SK-N-SH (cell line): ENCODE results near the gene YES1. TPM values are rescaled to one million over a fixed set of nuclear protein-coding genes. Genes with fewer than 3 reads are reported as not detected.

Experiments used
- CTCF ChIA-PET: fragments of 300-600, 350-600 bp; formaldehyde crosslinking; extraction: SDS; loops from one replicate; lab custom pipeline; 2021; lab: Yijun Ruan, JAX
- POLR2A ChIA-PET: fragments of 350-600 bp; sonication (Branson Sonifier 250); formaldehyde crosslinking; extraction: SDS; loops from one replicate; lab custom pipeline; 2020; ENCODE audit warnings: antibody characterized with exemption, inconsistent platforms; lab: Yijun Ruan, JAX
- DNase-seq: peaks from one replicate; pipeline ENCODE4 v3.0.0; 2012
- H2AFZ ChIP-seq: fragments of 200-600 bp; sonication (generic); 2 replicates; pipeline ENCODE4 v1.8.1; 2016; ENCODE audit warnings: antibody characterized with exemption, mild to moderate bottlenecking, low read depth
- H3F3A ChIP-seq: fragments of 200-600 bp; sonication (generic); replicated peaks from 2 replicates; pipeline ENCODE3; 2016; ENCODE audit warnings: antibody characterized with exemption, mild to moderate bottlenecking; ENCODE audit not compliant: insufficient read depth
- H3K27ac ChIP-seq, 2 experiments: fragments of 200-500 bp in 1 of 2; fragments of 200-600 bp in 1 of 2; sonication (Bioruptor generic) in 1 of 2; sonication (generic), shearing (Covaris generic) in 1 of 2; 2 replicates each; pipeline versions ENCODE4 v1.5.1 to v1.6.1; 2014 to 2016; ENCODE audit warnings: low read depth in 2 of 2, inconsistent platforms in 1 of 2, low read length in 1 of 2, mild to moderate bottlenecking in 1 of 2, mixed read lengths in 1 of 2
- H3K27me3 ChIP-seq: fragments of 200-600 bp; sonication (generic), shearing (Covaris generic); 2 replicates; pipeline ENCODE4 v1.6.1; 2016; ENCODE audit warnings: mixed run types; ENCODE audit not compliant: insufficient read depth
- H3K36me3 ChIP-seq, 2 experiments: fragments of 200-500 bp in 1 of 2; fragments of 200-600 bp in 1 of 2; sonication (Bioruptor generic) in 1 of 2; sonication (generic) in 1 of 2; replicated peaks in 1 of 2; 2 replicates each; pipeline versions ENCODE3 to v1.5.1; 2014 to 2016; ENCODE audit warnings: low read length in 1 of 2, mild to moderate bottlenecking in 1 of 2; ENCODE audit not compliant: insufficient read depth in 2 of 2, control insufficient read depth in 1 of 2
- H3K4me1 ChIP-seq, 2 experiments: fragments of 200-500 bp in 1 of 2; fragments of 200-600 bp in 1 of 2; sonication (Bioruptor generic) in 1 of 2; sonication (generic), shearing (Covaris generic) in 1 of 2; 2 replicates each; pipeline versions ENCODE4 v1.5.1 to v1.6.1; 2014 to 2016; ENCODE audit warnings: low read depth in 1 of 2, low read length in 1 of 2, mixed run types in 1 of 2; ENCODE audit not compliant: insufficient read depth in 2 of 2, control insufficient read depth in 1 of 2
- H3K4me2 ChIP-seq: fragments of 200-600 bp; sonication (generic), shearing (Covaris generic); 2 replicates; pipeline ENCODE4 v1.6.1; 2017; ENCODE audit warnings: mixed run types
- H3K4me3 ChIP-seq, 2 experiments: fragments of 200-500 bp in 1 of 2; fragments of 200-600 bp in 1 of 2; sonication (Bioruptor generic) in 1 of 2; sonication (generic), shearing (Covaris generic) in 1 of 2; 2 replicates each; pipeline versions ENCODE4 v1.5.1 to v1.8.1; 2014 to 2016; ENCODE audit warnings: low read depth in 2 of 2, inconsistent platforms in 1 of 2, low read length in 1 of 2, mild to moderate bottlenecking in 1 of 2, mixed read lengths in 1 of 2, moderate library complexity in 1 of 2
- H3K79me2 ChIP-seq: fragments of 200-600 bp; sonication (generic); 2 replicates; pipeline ENCODE4 v1.8.1; 2017; ENCODE audit warnings: mild to moderate bottlenecking; ENCODE audit not compliant: insufficient read depth
- H3K9ac ChIP-seq: fragments of 200-600 bp; sonication (generic); 2 replicates; pipeline ENCODE4 v1.6.1; 2017; ENCODE audit warnings: mixed run types
- H3K9me2 ChIP-seq: fragments of 200-600 bp; sonication (generic); 2 replicates; pipeline ENCODE4 v1.6.1; 2017; ENCODE audit warnings: mixed run types
- H3K9me3 ChIP-seq: fragments of 200-600 bp; sonication (generic); 2 replicates; pipeline ENCODE4 v1.6.1; 2017; ENCODE audit warnings: mixed run types, mild to moderate bottlenecking, moderate library complexity
- H4K20me1 ChIP-seq: fragments of 200-600 bp; sonication (generic); 2 replicates; pipeline ENCODE4 v1.6.1; 2017; ENCODE audit warnings: mild to moderate bottlenecking, mixed run types; ENCODE audit not compliant: insufficient read depth
- CHD2 ChIP-seq: fragments of 150-350 bp; IDR thresholded peaks from 2 replicates; pipeline ENCODE4 v1.6.1; 2018; ENCODE audit warnings: low read length; ENCODE audit not compliant: partially characterized antibody
- CTCF ChIP-seq: fragments of 200-600 bp; sonication (generic); IDR thresholded peaks from 2 replicates; pipeline ENCODE4 v1.6.1; 2017; ENCODE audit warnings: antibody characterized with exemption, mild to moderate bottlenecking, moderate library complexity
- ELF1 ChIP-seq: IDR thresholded peaks from 2 replicates; pipeline ENCODE4 v1.4.0; 2012
- EZH2phosphoT487 ChIP-seq: fragments of 200-600 bp; sonication (generic); IDR thresholded peaks from 2 replicates; pipeline ENCODE4 v1.6.1; 2017; ENCODE audit warnings: low read depth, mixed run types, mild to moderate bottlenecking, antibody characterized with exemption, moderate library complexity, borderline replicate concordance
- GABPA ChIP-seq: IDR thresholded peaks from 2 replicates; pipeline ENCODE4 v1.4.0; 2012; ENCODE audit warnings: low read depth, mild to moderate bottlenecking
- IRF3 ChIP-seq: fragments of 150-350 bp; IDR thresholded peaks from 2 replicates; pipeline ENCODE4 v1.6.1; 2016; ENCODE audit warnings: mild to moderate bottlenecking, low read depth, low read length
- JUND ChIP-seq: IDR thresholded peaks from 2 replicates; pipeline ENCODE4 v1.4.0; 2012
- MEF2A ChIP-seq: IDR thresholded peaks from 2 replicates; pipeline ENCODE4 v1.4.0; 2012; ENCODE audit warnings: low read depth, borderline replicate concordance
- NFIC ChIP-seq: IDR thresholded peaks from 2 replicates; pipeline ENCODE4 v1.4.0; 2012; ENCODE audit warnings: borderline replicate concordance
- POLR2AphosphoS5 ChIP-seq: IDR thresholded peaks from 2 replicates; pipeline ENCODE4 v1.6.1; 2012; ENCODE audit warnings: low read depth, low read length
- RAD21 ChIP-seq: IDR thresholded peaks from 2 replicates; pipeline ENCODE4 v1.6.1; 2012; ENCODE audit warnings: mild to moderate bottlenecking, low read length
- REST ChIP-seq: IDR thresholded peaks from 2 replicates; pipeline ENCODE4 v1.6.1; 2012; ENCODE audit warnings: mild to moderate bottlenecking, low read depth, low read length, moderate library complexity
- RXRA ChIP-seq: IDR thresholded peaks from 2 replicates; pipeline ENCODE4 v1.4.0; 2012; ENCODE audit warnings: low read depth, mild to moderate bottlenecking, borderline replicate concordance
- SIN3A ChIP-seq: IDR thresholded peaks from 2 replicates; pipeline ENCODE4 v1.6.1; 2012; ENCODE audit warnings: low read depth, mild to moderate bottlenecking, low read length, moderate library complexity, borderline replicate concordance
- SMC3 ChIP-seq: IDR thresholded peaks from 2 replicates; pipeline ENCODE4 v1.6.1; 2012; ENCODE audit warnings: low read depth, low read length, improper control_type of control experiment
- TAF1 ChIP-seq: IDR thresholded peaks from 2 replicates; pipeline ENCODE4 v1.6.1; 2012; ENCODE audit warnings: low read depth, mild to moderate bottlenecking, low read length, moderate library complexity, borderline replicate concordance
- TCF12 ChIP-seq: IDR thresholded peaks from 2 replicates; pipeline ENCODE4 v1.4.0; 2012
- ZBTB33 ChIP-seq: IDR thresholded peaks from 2 replicates; pipeline ENCODE4 v1.4.0; 2012; ENCODE audit warnings: low read depth, borderline replicate concordance
- WGBS: methylation state at CpG from one replicate; pipeline ENCODE4 v1.1.6; 2017; ENCODE audit warnings: low lambda C conversion rate; 5-methylcytosine and 5-hydroxymethylcytosine counted together
- polyA plus RNA-seq, 3 experiments: library from polyadenylated mRNA; depleted of rRNA; stranded (reverse); fragments of >200 nt; gene quantifications; 2 replicates each; pipeline ENCODE4 v1.2.3, GENCODE V29; 2012

YES1 gene
- 6.7 and 7.9 TPM in 2 replicates for polyA plus RNA-seq (2012; rRNA removed)
- polyA plus RNA-seq (2012; cell fraction: cytosol; rRNA removed): 11.0 and 11.8 TPM in 2 replicates
- polyA plus RNA-seq (2012; cell fraction: nucleus; rRNA removed): 7.0 and 7.1 TPM in 2 replicates

- H3K9me3 ChIP-seq: no peaks in the 10 kb centered on the region
- peak within 1 kb of the TSS; percentile 58 to 79 for H3K27ac ChIP-seq
- H3K9me2 ChIP-seq: no peaks in the 10 kb centered on the region
- DNase-seq: no peak
- CTCF ChIA-PET: interaction anchor here (0.7 kb wide), 1 partner anchor 29 kb away, joined by 3 read pairs; no protein-coding TSS in a partner anchor
- peak within 1 kb of the TSS; percentile 90 for H2AFZ ChIP-seq
- WGBS: 1% methylated on average over 12 of the region's 59 CpGs
- peaks cover 46% of the 10 kb centered on the region for H3K79me2 ChIP-seq
- peaks cover 20% of the 10 kb centered on the region for H4K20me1 ChIP-seq
- H3K4me2 ChIP-seq: peak within 1 kb of the TSS; percentile 93
- TF ChIP-seq GABPA (no peak), JUND (no peak), SMC3 (no peak), IRF3 (no peak), POLR2AphosphoS5 (no peak), TCF12 (no peak), RXRA (no peak), CHD2 (no peak), CTCF (no peak), SIN3A (no peak), EZH2phosphoT487 (no peak)
- H3K4me3 ChIP-seq: peak within 1 kb of the TSS; percentile 76 to 89
- H3K27me3 ChIP-seq: 0 out of 2 replicates have a peak, but pooled peaks cover 7% of the 10 kb centered on the region
- H3K4me1 ChIP-seq: no peaks in the 10 kb centered on the region; a peak in 2 of 4 replicates
- POLR2A ChIA-PET: no interaction called here
- H3K36me3 ChIP-seq: no peaks in the 10 kb centered on the region
- peak within 1 kb of the TSS; percentile 88 for H3K9ac ChIP-seq
- peaks cover 9% of the 10 kb centered on the region for H3F3A ChIP-seq
Measured at GRCh38 chr18:811892-812375, at the start of gene YES1. YES1 (minus strand) TSS chr18:812242; CDS start chr18:756827, 55,415 bp downstream.

- Histone ChIP-seq H3K27me3 (peaks cover 19% of the 10 kb centered on the region; the same call in 1 of the 2 replicates), H2AFZ (no peak overlapping the region), H3F3A (no peaks in the 10 kb centered on the region), H3K4me3 (no peak overlapping the region), H3K9me2 (no peaks in the 10 kb centered on the region), H4K20me1 (no peaks in the 10 kb centered on the region), H3K4me1 (no peaks in the 10 kb centered on the region), H3K9me3 (no peaks in the 10 kb centered on the region), H3K9ac (no peak overlapping the region), H3K79me2 (no peaks in the 10 kb centered on the region), H3K36me3 (no peaks in the 10 kb centered on the region), H3K4me2 (no peak overlapping the region), H3K27ac (no peak overlapping the region)
- 6% methylated on average over 2 of the region's 2 CpGs for WGBS
- POLR2A ChIA-PET: no interaction called here
- DNase-seq: no peak
- CTCF ChIA-PET: interaction anchor here (1.2 kb wide), 1 partner anchor 19 kb away, joined by 4 read pairs; no protein-coding TSS in a partner anchor
- TF ChIP-seq TAF1: no peak
- no peak for TF ChIP-seq MEF2A
- TF ChIP-seq SIN3A: no peak
- TF ChIP-seq REST: no peak
- TF ChIP-seq RAD21: no peak
- no peak for TF ChIP-seq ELF1
- no peak for TF ChIP-seq POLR2AphosphoS5
- no peak for TF ChIP-seq JUND
- TF ChIP-seq NFIC: no peak
- no peak for TF ChIP-seq ZBTB33
Measured at GRCh38 chr18:857986-858385, 45.9 kb upstream of the YES1 start.
